Hypothalamus (tissue), 51 donors: ENCODE data around the gene DEDD2.
A peak's percentile ranks its signal among the peaks of the same experiment; 100 is the strongest.

Experiments used
- DNase-seq, 51 donors: peaks; one replicate each; lab custom pipeline; 2025; lab: John Stamatoyannopoulos, UW

Gene DEDD2

GRCh38 chr19:42175952-42176648, 41.4 kb downstream of the DEDD2 start:
- peak in 7 of 51 donors; percentile 11 to 60 (median 23) for DNase-seq

- DNase-seq: no peak
Measured at GRCh38 chr19:42174958-42175734, 42.3 kb downstream of the DEDD2 start.

GRCh38 chr19:42174188-42174587, 43.3 kb downstream of the DEDD2 start:
- DNase-seq: no peak

GRCh38 chr19:42173695-42174094, 43.8 kb downstream of the DEDD2 start:
- no peak for DNase-seq

GRCh38 chr19:42172261-42172660, 45.2 kb downstream of the DEDD2 start:
- DNase-seq: no peak

- DNase-seq: no peak
Measured at GRCh38 chr19:42170715-42171114, 46.8 kb downstream of the DEDD2 start.

- no peak for DNase-seq
Measured at GRCh38 chr19:42169486-42170413, 47.7 kb downstream of the DEDD2 start.

- DNase-seq: no peak
Measured at GRCh38 chr19:42168206-42168605, 49.3 kb downstream of the DEDD2 start.

GRCh38 chr19:42166316-42166715, 51.2 kb downstream of the DEDD2 start:
- DNase-seq: no peak

- no peak for DNase-seq
Measured at GRCh38 chr19:42165146-42165545, 52.3 kb downstream of the DEDD2 start.

- no peak for DNase-seq
Measured at GRCh38 chr19:42161616-42162263, 55.7 kb downstream of the DEDD2 start.

GRCh38 chr19:42159942-42160341, 57.5 kb downstream of the DEDD2 start:
- no peak for DNase-seq

- no peak for DNase-seq
Measured at GRCh38 chr19:42158926-42159325, 58.6 kb downstream of the DEDD2 start.

GRCh38 chr19:42156571-42156970, 60.9 kb downstream of the DEDD2 start:
- no peak for DNase-seq

- DNase-seq: peak in 2 of 51 donors; percentile 5 to 19
Measured at GRCh38 chr19:42155796-42156195, 61.7 kb downstream of the DEDD2 start.

- DNase-seq: no peak
Measured at GRCh38 chr19:42154471-42155323, 62.8 kb downstream of the DEDD2 start.

GRCh38 chr19:42153672-42154433, 63.6 kb downstream of the DEDD2 start:
- peak in 1 of 51 donors; percentile 14 for DNase-seq

GRCh38 chr19:42152910-42153671, 64.4 kb downstream of the DEDD2 start:
- no peak for DNase-seq
